H9 (cell line): ENCODE results near the gene IFNA6. TPM values are rescaled to one million over a fixed set of nuclear protein-coding genes. Genes with fewer than 3 reads are reported as not detected.

Experiments used
- DNase-seq: peaks from one replicate; pipeline ENCODE4 v3.0.0-alpha.2; 2017
- H2AFZ ChIP-seq: one replicate; pipeline ENCODE4 v1.6.1; 2013; ENCODE audit warnings: mild to moderate bottlenecking, low read length, control low read depth, moderate library complexity
- H2AK5ac ChIP-seq: 2 replicates; pipeline ENCODE4 v1.6.1; 2013; ENCODE audit warnings: low read length, control low read depth, mixed read lengths; ENCODE audit not compliant: insufficient read length
- H2BK120ac ChIP-seq: one replicate; pipeline ENCODE4 v1.6.1; 2013; ENCODE audit warnings: low read depth, mild to moderate bottlenecking, low read length, control low read depth, inconsistent platforms; ENCODE audit not compliant: poor library complexity, severe bottlenecking
- H2BK12ac ChIP-seq: 2 replicates; pipeline ENCODE4 v1.6.1; 2013; ENCODE audit warnings: low read length, control low read depth, mixed read lengths, low read depth; ENCODE audit not compliant: insufficient read length
- H2BK15ac ChIP-seq: 2 replicates; pipeline ENCODE4 v1.6.1; 2013; ENCODE audit warnings: low read depth, low read length, control low read depth
- H2BK20ac ChIP-seq: one replicate; pipeline ENCODE4 v1.6.1; 2013; ENCODE audit warnings: low read depth, mild to moderate bottlenecking, low read length, control low read depth, inconsistent platforms; ENCODE audit not compliant: poor library complexity, severe bottlenecking
- H2BK5ac ChIP-seq: 2 replicates; pipeline ENCODE4 v1.6.1; 2013; ENCODE audit warnings: low read length, control low read depth, mixed read lengths; ENCODE audit not compliant: insufficient read length
- H3K14ac ChIP-seq: 2 replicates; pipeline ENCODE4 v1.6.1; 2013; ENCODE audit warnings: low read length, control low read depth; ENCODE audit not compliant: insufficient read depth
- H3K18ac ChIP-seq: 2 replicates; pipeline ENCODE4 v1.6.1; 2013; ENCODE audit warnings: low read depth, mild to moderate bottlenecking, mixed read lengths, low read length, control low read depth; ENCODE audit not compliant: insufficient read length
- H3K23ac ChIP-seq: 2 replicates; pipeline ENCODE4 v1.6.1; 2013; ENCODE audit warnings: low read length, control low read depth, mixed read lengths, low read depth; ENCODE audit not compliant: insufficient read length
- H3K23me2 ChIP-seq: 2 replicates; pipeline ENCODE4 v1.6.1; 2013; ENCODE audit warnings: low read depth, mild to moderate bottlenecking, mixed read lengths, low read length, control low read depth; ENCODE audit not compliant: insufficient read length, poor library complexity, severe bottlenecking
- H3K27ac ChIP-seq: 2 replicates; pipeline ENCODE4 v1.5.1; 2013; ENCODE audit warnings: low read length, control low read depth, mixed read lengths, low read depth; ENCODE audit not compliant: insufficient read length
- H3K27me3 ChIP-seq: 2 replicates; pipeline ENCODE4 v1.6.1; 2013; ENCODE audit warnings: low read length, control low read depth, inconsistent platforms; ENCODE audit not compliant: insufficient read depth
- H3K4ac ChIP-seq: 2 replicates; pipeline ENCODE4 v1.6.1; 2013; ENCODE audit warnings: low read depth, mild to moderate bottlenecking, control low read depth, inconsistent platforms, low read length, moderate library complexity
- H3K4me1 ChIP-seq: 2 replicates; pipeline ENCODE4 v1.6.1; 2013; ENCODE audit warnings: low read length, control low read depth, inconsistent platforms; ENCODE audit not compliant: insufficient read depth
- H3K4me2 ChIP-seq: 2 replicates; pipeline ENCODE4 v1.6.1; 2013; ENCODE audit warnings: low read length, control low read depth, mixed read lengths; ENCODE audit not compliant: insufficient read length, insufficient read depth
- H3K56ac ChIP-seq: 2 replicates; pipeline ENCODE4 v1.6.1; 2013; ENCODE audit warnings: low read depth, mild to moderate bottlenecking, mixed read lengths, low read length, control low read depth; ENCODE audit not compliant: insufficient read length
- H3K79me1 ChIP-seq: 2 replicates; pipeline ENCODE4 v1.6.1; 2013; ENCODE audit warnings: low read depth, mild to moderate bottlenecking, moderate library complexity, low read length, control low read depth, inconsistent platforms; ENCODE audit not compliant: insufficient read depth, poor library complexity, severe bottlenecking
- H3K79me2 ChIP-seq: 2 replicates; pipeline ENCODE4 v1.6.1; 2013; ENCODE audit warnings: low read length, control low read depth, inconsistent platforms; ENCODE audit not compliant: insufficient read depth
- H3K9ac ChIP-seq: 2 replicates; pipeline ENCODE4 v1.6.1; 2013; ENCODE audit warnings: low read length, control low read depth, mixed read lengths; ENCODE audit not compliant: insufficient read length; ENCODE audit errors: extremely low read depth
- H3K9me3 ChIP-seq: one replicate; pipeline ENCODE4 v1.6.1; 2013; ENCODE audit warnings: low read depth, low read length, inconsistent platforms; ENCODE audit not compliant: control insufficient read depth
- H3T11ph ChIP-seq: one replicate; pipeline ENCODE4 v1.6.1; 2013; ENCODE audit warnings: mild to moderate bottlenecking, low read length, control low read depth, inconsistent platforms
- H4K20me1 ChIP-seq: one replicate; pipeline ENCODE4 v1.6.1; 2013; ENCODE audit not compliant: control insufficient read depth, insufficient read length, insufficient read depth
- H4K5ac ChIP-seq: 2 replicates; pipeline ENCODE4 v1.6.1; 2013; ENCODE audit warnings: low read depth, mild to moderate bottlenecking, mixed read lengths, low read length, control low read depth; ENCODE audit not compliant: insufficient read length
- H4K8ac ChIP-seq: replicated peaks from 2 replicates; pipeline ENCODE4 v1.6.1; 2013; ENCODE audit warnings: low read length, control low read depth, mixed read lengths, low read depth; ENCODE audit not compliant: insufficient read length
- H4K91ac ChIP-seq: 2 replicates; pipeline ENCODE4 v1.6.1; 2013; ENCODE audit warnings: low read depth, mild to moderate bottlenecking, moderate library complexity, mixed read lengths, low read length, control low read depth; ENCODE audit not compliant: insufficient read length
- H3K27ac Mint-ChIP-seq, 3 experiments: 2 replicates in 2 of 3; 3 replicates in 1 of 3; pipeline ENCODE4 v1.8.0; 2020 to 2021; ENCODE audit warnings: mixed read lengths in 3 of 3, mild to moderate bottlenecking in 1 of 3, moderate library complexity in 1 of 3
- H3K27me3 Mint-ChIP-seq: 2 replicates; pipeline ENCODE4 v1.8.0; 2021; ENCODE audit warnings: low read depth, mild to moderate bottlenecking, moderate library complexity, mixed read lengths
- H3K36me3 Mint-ChIP-seq, 3 experiments: 2 replicates in 2 of 3; 3 replicates in 1 of 3; pipeline ENCODE4 v1.8.0; 2020 to 2021; ENCODE audit warnings: low read depth in 3 of 3, mixed read lengths in 3 of 3; ENCODE audit not compliant: insufficient read depth in 1 of 3
- H3K4me1 Mint-ChIP-seq, 2 experiments: 2 replicates each; pipeline ENCODE4 v1.8.0; 2020; ENCODE audit warnings: mixed read lengths in 2 of 2
- H3K4me3 Mint-ChIP-seq, 2 experiments: 2 replicates in 1 of 2; 3 replicates in 1 of 2; pipeline ENCODE4 v1.8.0; 2020 to 2021; ENCODE audit warnings: mild to moderate bottlenecking in 2 of 2, mixed read lengths in 2 of 2, moderate library complexity in 1 of 2
- H3K9me3 Mint-ChIP-seq, 2 experiments: 2 replicates in 1 of 2; 3 replicates in 1 of 2; pipeline ENCODE4 v1.8.0; 2020; ENCODE audit warnings: mild to moderate bottlenecking in 2 of 2, mixed read lengths in 2 of 2, moderate library complexity in 1 of 2
- CTCF ChIP-seq: fragments of 200-600 bp; sonication (generic); conservative IDR thresholded peaks from 3 replicates; pipeline ENCODE4 v1.8.0; 2021; ENCODE audit warnings: antibody characterized with exemption, mild to moderate bottlenecking
- WGBS: extraction: QIAGEN DNeasy Blood & Tissue Kit; methylation state at CpG from one replicate; pipeline ENCODE4 v1.1.7; 2013; ENCODE audit warnings: missing lambda C conversion rate, low lambda C conversion rate, mixed read lengths; ENCODE audit not compliant: insufficient read length; ENCODE audit errors: extremely low coverage; 5-methylcytosine and 5-hydroxymethylcytosine counted together
- total RNA-seq: library from RNA; stranded (reverse); gene quantifications from 2 replicates; pipeline ENCODE4 v1.2.1, GENCODE V29; 2021

IFNA6 gene
- total RNA-seq, 1 experiment from 2014 or later: not detected

- Histone ChIP-seq H3K4me2 (no peak overlapping the region), H3T11ph (no peak overlapping the region), H3K56ac (no peak overlapping the region), H3K79me2 (no peaks in the 10 kb centered on the region), H3K23ac (no peak overlapping the region), H3K23me2 (no peaks in the 10 kb centered on the region), H3K9ac (no peak overlapping the region), H4K20me1 (no peaks in the 10 kb centered on the region), H2BK12ac (no peak overlapping the region), H3K79me1 (no peaks in the 10 kb centered on the region), H3K27me3 (no peaks in the 10 kb centered on the region), H3K18ac (no peak overlapping the region), H3K27ac (no peak overlapping the region), H3K14ac (no peak overlapping the region), H2AFZ (no peak overlapping the region), H4K8ac (no peak overlapping the region), H3K4ac (no peak overlapping the region), H2BK20ac (no peak overlapping the region), H4K5ac (no peak overlapping the region), H2BK15ac (no peak overlapping the region), H4K91ac (no peak overlapping the region), H3K4me1 (no peaks in the 10 kb centered on the region), H3K9me3 (no peaks in the 10 kb centered on the region), H2AK5ac (no peak overlapping the region), H2BK5ac (no peak overlapping the region), H2BK120ac (no peak overlapping the region)
- Mint-ChIP-seq H3K36me3 (peaks cover 0 to 3% (median 0%) of the 10 kb centered on the region in 3 experiments; a peak in 2 of 7 replicates), H3K4me1 (no peaks in the 10 kb centered on the region), H3K27me3 (peaks cover 4% of the 10 kb centered on the region; the same call in 1 of the 2 replicates), H3K4me3 (no peak overlapping the region), H3K9me3 (peaks cover 4 to 7% of the 10 kb centered on the region in 2 experiments; a peak in 4 of 5 replicates), H3K27ac (no peak overlapping the region)
- no peak for TF ChIP-seq CTCF
- no CpG with 5 or more reads among the region's 7 CpGs for WGBS
- DNase-seq: no peak
Measured at GRCh38 chr9:21357479-21358460, 7.1 kb upstream of the IFNA6 start.
